WTC11 (cell line): ENCODE data around the gene PRSS1. TPM values are rescaled to one million over a fixed set of nuclear protein-coding genes. Genes with fewer than 3 reads are reported as not detected.
"Not testable (repeated sequence)": the region's sequence is repeated elsewhere in the genome, so short reads cannot be mapped to it uniquely, and the experiment has no call there.

Experiments
- ATAC-seq: fragments of 200-7000 bp; cut with Tn5 transposase; 2 replicates; pipeline ENCODE4 v1.10.0; 2021; ENCODE audit warnings: mild to moderate bottlenecking, moderate library complexity
- CTCF ChIA-PET: fragments of 300-600 bp; sonication (Branson Sonifier 250); formaldehyde crosslinking; loops from one replicate; lab custom pipeline; 2021; ENCODE audit warnings: antibody characterized with exemption; lab: Charles Lee
- POLR2A ChIA-PET: fragments of 350-600 bp; sonication (Branson Sonifier 250); formaldehyde crosslinking; loops from one replicate; lab custom pipeline; 2021; ENCODE audit warnings: antibody characterized with exemption; lab: Charles Lee
- DNase-seq: peaks from one replicate; pipeline ENCODE4 v3.0.0; 2021; ENCODE audit warnings: low spot score
- H3K27ac Mint-ChIP-seq: 2 replicates; pipeline ENCODE4 v1.8.0; 2021; ENCODE audit warnings: mixed read lengths
- H3K27me3 Mint-ChIP-seq: 2 replicates; pipeline ENCODE4 v1.8.0; 2021; ENCODE audit warnings: low read depth, mild to moderate bottlenecking, moderate library complexity, mixed read lengths
- H3K36me3 Mint-ChIP-seq: 2 replicates; pipeline ENCODE4 v1.8.0; 2021; ENCODE audit warnings: mixed read lengths
- H3K4me1 Mint-ChIP-seq: 2 replicates; pipeline ENCODE4 v1.8.0; 2022; ENCODE audit warnings: mixed read lengths
- H3K4me3 Mint-ChIP-seq: 2 replicates; pipeline ENCODE4 v1.8.0; 2021; ENCODE audit warnings: mild to moderate bottlenecking, moderate library complexity, mixed read lengths
- H3K9me3 Mint-ChIP-seq: 2 replicates; pipeline ENCODE4 v1.8.0; 2021; ENCODE audit warnings: mixed read lengths
- CREB1 ChIP-seq: sonication (generic); formaldehyde crosslinking; IDR thresholded peaks from 2 replicates; pipeline ENCODE4 v1.8.0; 2023; ENCODE audit warnings: mild to moderate bottlenecking, missing genetic modification reagents
- EMX1 ChIP-seq: fragments of 250-450 bp; sonication (Bioruptor Pico); IDR thresholded peaks from 2 replicates; pipeline ENCODE4 v1.8.0; 2021; ENCODE audit warnings: mild to moderate bottlenecking
- FOXJ3 ChIP-seq: sonication (generic); formaldehyde crosslinking; IDR thresholded peaks from 2 replicates; pipeline ENCODE4 v1.9.0; 2021; ENCODE audit warnings: missing genetic modification reagents, mild to moderate bottlenecking, borderline replicate concordance
- GRHL2 ChIP-seq: fragments of 250-450 bp; sonication (Bioruptor Pico); IDR thresholded peaks from 2 replicates; pipeline ENCODE4 v1.8.0; 2022; ENCODE audit warnings: mild to moderate bottlenecking, moderate library complexity; ENCODE audit not compliant: insufficient replicate concordance, severe bottlenecking
- HMGA2 ChIP-seq: fragments of 250-450 bp; sonication (Bioruptor Pico); IDR thresholded peaks from 2 replicates; pipeline ENCODE4 v1.4.0; 2021; ENCODE audit warnings: mild to moderate bottlenecking, moderate library complexity
- JUN ChIP-seq: sonication (generic); formaldehyde crosslinking; IDR thresholded peaks from 2 replicates; pipeline ENCODE4 v1.8.0; 2023; ENCODE audit warnings: mild to moderate bottlenecking, missing genetic modification reagents
- PRRX2 ChIP-seq: fragments of 250-450 bp; sonication (Bioruptor Pico); IDR thresholded peaks from 2 replicates; pipeline ENCODE4 v1.8.0; 2021; ENCODE audit warnings: mild to moderate bottlenecking
- SMAD4 ChIP-seq: sonication (generic); formaldehyde crosslinking; IDR thresholded peaks from 2 replicates; pipeline ENCODE4 v1.8.0; 2022; ENCODE audit warnings: mild to moderate bottlenecking, missing genetic modification reagents
- SOX15 ChIP-seq: fragments of 250-450 bp; sonication (Bioruptor Pico); IDR thresholded peaks from 2 replicates; pipeline ENCODE4 v1.9.0; 2021; ENCODE audit warnings: mild to moderate bottlenecking
- ZNF138 ChIP-seq: sonication (generic); formaldehyde crosslinking; conservative IDR thresholded peaks from 2 replicates; pipeline ENCODE4 v1.8.1; 2022; ENCODE audit warnings: mild to moderate bottlenecking, moderate library complexity, missing genetic modification reagents
- ZNF232 ChIP-seq: sonication (generic); formaldehyde crosslinking; IDR thresholded peaks from 2 replicates; pipeline ENCODE4 v1.8.0; 2022; ENCODE audit warnings: mild to moderate bottlenecking, missing genetic modification reagents
- ZNF263 ChIP-seq: sonication (generic); formaldehyde crosslinking; IDR thresholded peaks from 2 replicates; pipeline ENCODE4 v1.8.1; 2022; ENCODE audit warnings: low read depth, mild to moderate bottlenecking, moderate library complexity, missing genetic modification reagents
- ZNF671 ChIP-seq: fragments of 250-450 bp; sonication (Bioruptor Pico); IDR thresholded peaks from 2 replicates; pipeline ENCODE4 v1.8.0; 2021; ENCODE audit warnings: mild to moderate bottlenecking
- total RNA-seq: library from RNA; stranded (reverse); gene quantifications from 3 replicates; pipeline ENCODE4 v1.2.3, GENCODE V29; 2021
- TF ChIP-seq, protein P1 (sequence below): fragments of 250-450 bp; sonication (Bioruptor Pico); IDR thresholded peaks from 2 replicates; pipeline ENCODE4 v1.8.0; 2021; ENCODE audit warnings: mild to moderate bottlenecking
- TF ChIP-seq, protein P2 (sequence below): sonication (generic); formaldehyde crosslinking; IDR thresholded peaks from 2 replicates; pipeline ENCODE4 v1.8.0; 2022; ENCODE audit warnings: mild to moderate bottlenecking, missing genetic modification reagents
- TF ChIP-seq, protein P3 (sequence below): sonication (generic); formaldehyde crosslinking; IDR thresholded peaks from 2 replicates; pipeline ENCODE4 v1.8.1; 2023; ENCODE audit warnings: mild to moderate bottlenecking, missing genetic modification reagents, moderate library complexity
- TF ChIP-seq, protein P4 (sequence below): sonication (generic); formaldehyde crosslinking; IDR thresholded peaks from 2 replicates; pipeline ENCODE4 v1.8.0; 2022; ENCODE audit warnings: mild to moderate bottlenecking, missing genetic modification reagents
- TF ChIP-seq, protein P5 (sequence below): sonication (generic); formaldehyde crosslinking; IDR thresholded peaks from 2 replicates; pipeline ENCODE4 v1.8.0; 2023; ENCODE audit warnings: missing genetic modification reagents
- TF ChIP-seq, protein P6 (sequence below): fragments of 250-450 bp; sonication (Bioruptor Pico); IDR thresholded peaks from 2 replicates; pipeline ENCODE4 v2.1.2; 2022; ENCODE audit warnings: mild to moderate bottlenecking, moderate library complexity

PRSS1 gene
- total RNA-seq, 1 experiment from 2014 or later, result 11.1 TPM

GRCh38 chr7:142740786-142741185 is 8.5 kb upstream of the PRSS1 start:
- Mint-ChIP-seq H3K27ac (no peak overlapping the region), H3K4me1 (no peaks in the 10 kb centered on the region; the same call in 1 of the 2 replicates), H3K36me3 (no peaks in the 10 kb centered on the region), H3K27me3 (peaks cover 4% of the 10 kb centered on the region), H3K4me3 (no peak overlapping the region)
- ChIA-PET CTCF (interaction anchor here (0.8 kb wide), 1 partner anchor 43 kb away, joined by 3 read pairs; no protein-coding TSS in a partner anchor), POLR2A (no interaction called here)
- DNase-seq, result no peak
- TF ChIP-seq, protein P1, sequence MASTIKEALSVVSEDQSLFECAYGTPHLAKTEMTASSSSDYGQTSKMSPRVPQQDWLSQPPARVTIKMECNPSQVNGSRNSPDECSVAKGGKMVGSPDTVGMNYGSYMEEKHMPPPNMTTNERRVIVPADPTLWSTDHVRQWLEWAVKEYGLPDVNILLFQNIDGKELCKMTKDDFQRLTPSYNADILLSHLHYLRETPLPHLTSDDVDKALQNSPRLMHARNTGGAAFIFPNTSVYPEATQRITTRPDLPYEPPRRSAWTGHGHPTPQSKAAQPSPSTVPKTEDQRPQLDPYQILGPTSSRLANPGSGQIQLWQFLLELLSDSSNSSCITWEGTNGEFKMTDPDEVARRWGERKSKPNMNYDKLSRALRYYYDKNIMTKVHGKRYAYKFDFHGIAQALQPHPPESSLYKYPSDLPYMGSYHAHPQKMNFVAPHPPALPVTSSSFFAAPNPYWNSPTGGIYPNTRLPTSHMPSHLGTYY (CRISPR knock-in tag), result no peak
- TF ChIP-seq CREB1 (CRISPR knock-in tag) (no peak), SMAD4 (CRISPR knock-in tag) (no peak), ZNF263 (CRISPR knock-in tag) (no peak), JUN (CRISPR knock-in tag) (no peak)
- TF ChIP-seq, protein P2, sequence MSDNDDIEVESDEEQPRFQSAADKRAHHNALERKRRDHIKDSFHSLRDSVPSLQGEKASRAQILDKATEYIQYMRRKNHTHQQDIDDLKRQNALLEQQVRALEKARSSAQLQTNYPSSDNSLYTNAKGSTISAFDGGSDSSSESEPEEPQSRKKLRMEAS (CRISPR knock-in tag), result no peak
- TF ChIP-seq, protein P3, sequence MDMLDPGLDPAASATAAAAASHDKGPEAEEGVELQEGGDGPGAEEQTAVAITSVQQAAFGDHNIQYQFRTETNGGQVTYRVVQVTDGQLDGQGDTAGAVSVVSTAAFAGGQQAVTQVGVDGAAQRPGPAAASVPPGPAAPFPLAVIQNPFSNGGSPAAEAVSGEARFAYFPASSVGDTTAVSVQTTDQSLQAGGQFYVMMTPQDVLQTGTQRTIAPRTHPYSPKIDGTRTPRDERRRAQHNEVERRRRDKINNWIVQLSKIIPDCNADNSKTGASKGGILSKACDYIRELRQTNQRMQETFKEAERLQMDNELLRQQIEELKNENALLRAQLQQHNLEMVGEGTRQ (CRISPR knock-in tag), result no peak
- TF ChIP-seq, all 79 proteins: peak for 0
- H3K9me3 Mint-ChIP-seq, result peaks cover 4% of the 10 kb centered on the region
- ATAC-seq, result no peak

DNA sequence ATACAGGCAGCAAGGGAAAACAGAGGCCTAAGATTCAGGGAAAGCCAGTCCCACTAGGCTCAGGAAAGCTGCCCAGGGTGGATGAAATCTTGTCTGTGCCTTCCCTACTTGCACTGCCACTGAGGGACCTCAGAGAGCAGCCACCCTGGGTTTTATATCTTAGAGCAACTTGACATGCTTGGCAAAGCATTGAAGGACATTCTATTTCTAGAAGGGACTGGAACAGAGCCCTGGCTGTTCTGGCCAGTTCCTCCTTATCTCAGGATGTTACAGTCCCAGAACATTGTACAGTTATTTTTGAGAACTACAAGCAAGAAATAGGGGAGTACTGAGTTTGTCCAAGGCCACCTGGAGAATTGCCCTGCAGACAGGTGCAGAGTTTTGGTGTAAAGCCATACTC is 7.3 kb upstream of the PRSS1 start:
- DNase-seq, POLR2A ChIA-PET, H3K4me1 Mint-ChIP-seq, H3K27ac Mint-ChIP-seq, H3K36me3 Mint-ChIP-seq, CTCF ChIA-PET, H3K9me3 Mint-ChIP-seq, ATAC-seq, H3K27me3 Mint-ChIP-seq, H3K4me3 Mint-ChIP-seq: not testable (repeated sequence)

- Mint-ChIP-seq H3K4me3 (no peak overlapping the region), H3K36me3 (no peaks in the 10 kb centered on the region), H3K27ac (no peak overlapping the region), H3K9me3 (0 out of 2 replicates have a peak, but pooled peaks cover 3% of the 10 kb centered on the region), H3K4me1 (peaks cover 8% of the 10 kb centered on the region; the same call in 1 of the 2 replicates), H3K27me3 (peaks cover 13% of the 10 kb centered on the region)
- TF ChIP-seq SMAD4 (CRISPR knock-in tag), result no peak
- no peak for TF ChIP-seq JUN (CRISPR knock-in tag)
- TF ChIP-seq HMGA2 (CRISPR knock-in tag), result no peak
- no peak for TF ChIP-seq EMX1 (CRISPR knock-in tag)
- POLR2A ChIA-PET, result no interaction called here
- CTCF ChIA-PET, result no interaction called here
- no peak for DNase-seq
- no peak for ATAC-seq
Observed at GRCh38 chr7:142745091-142745635, 4.1 kb upstream of the PRSS1 start.

GRCh38 chr7:142745745-142746144 is 3.5 kb upstream of the PRSS1 start:
- peaks cover 11% of the 10 kb centered on the region for H3K27me3 Mint-ChIP-seq
- H3K9me3 Mint-ChIP-seq, result 0 out of 2 replicates have a peak, but pooled peaks cover 1% of the 10 kb centered on the region
- DNase-seq (no peak), ATAC-seq (peak; percentile 72)
- ChIA-PET POLR2A (no interaction called here), CTCF (interaction anchor here (1.7 kb wide), 1 partner anchor 38 kb away, joined by 6 read pairs; no protein-coding TSS in a partner anchor)
- H3K36me3 Mint-ChIP-seq, result no peaks in the 10 kb centered on the region
- H3K27ac Mint-ChIP-seq, result no peak overlapping the region
- no peak overlapping the region for H3K4me3 Mint-ChIP-seq
- peaks cover 8% of the 10 kb centered on the region; the same call in 1 of the 2 replicates for H3K4me1 Mint-ChIP-seq
- TF ChIP-seq PRRX2 (CRISPR knock-in tag), result no peak
- no peak for TF ChIP-seq CREB1 (CRISPR knock-in tag)

- H3K36me3 Mint-ChIP-seq, result no peaks in the 10 kb centered on the region
- 0 out of 2 replicates have a peak, but pooled peaks cover 3% of the 10 kb centered on the region for H3K9me3 Mint-ChIP-seq
- peaks cover 9% of the 10 kb centered on the region for H3K27me3 Mint-ChIP-seq
- H3K4me1 Mint-ChIP-seq, result peaks cover 8% of the 10 kb centered on the region; the same call in 1 of the 2 replicates
- no peak overlapping the region for H3K27ac Mint-ChIP-seq
- no peak overlapping the region for H3K4me3 Mint-ChIP-seq
- ChIA-PET POLR2A (no interaction called here), CTCF (interaction anchor here (1.7 kb wide), 1 partner anchor 37 kb away, joined by 6 read pairs; no protein-coding TSS in a partner anchor)
- DNase-seq (no peak), ATAC-seq (no peak)
- TF ChIP-seq, protein P4, sequence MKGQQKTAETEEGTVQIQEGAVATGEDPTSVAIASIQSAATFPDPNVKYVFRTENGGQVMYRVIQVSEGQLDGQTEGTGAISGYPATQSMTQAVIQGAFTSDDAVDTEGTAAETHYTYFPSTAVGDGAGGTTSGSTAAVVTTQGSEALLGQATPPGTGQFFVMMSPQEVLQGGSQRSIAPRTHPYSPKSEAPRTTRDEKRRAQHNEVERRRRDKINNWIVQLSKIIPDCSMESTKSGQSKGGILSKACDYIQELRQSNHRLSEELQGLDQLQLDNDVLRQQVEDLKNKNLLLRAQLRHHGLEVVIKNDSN, result no peak
- no peak for TF ChIP-seq SOX15 (CRISPR knock-in tag)
- no peak for TF ChIP-seq ZNF138 (CRISPR knock-in tag)
- no peak for TF ChIP-seq CREB1 (CRISPR knock-in tag)
- TF ChIP-seq, protein P5, sequence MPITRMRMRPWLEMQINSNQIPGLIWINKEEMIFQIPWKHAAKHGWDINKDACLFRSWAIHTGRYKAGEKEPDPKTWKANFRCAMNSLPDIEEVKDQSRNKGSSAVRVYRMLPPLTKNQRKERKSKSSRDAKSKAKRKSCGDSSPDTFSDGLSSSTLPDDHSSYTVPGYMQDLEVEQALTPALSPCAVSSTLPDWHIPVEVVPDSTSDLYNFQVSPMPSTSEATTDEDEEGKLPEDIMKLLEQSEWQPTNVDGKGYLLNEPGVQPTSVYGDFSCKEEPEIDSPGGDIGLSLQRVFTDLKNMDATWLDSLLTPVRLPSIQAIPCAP (CRISPR knock-in tag), result no peak
- TF ChIP-seq, protein P6, sequence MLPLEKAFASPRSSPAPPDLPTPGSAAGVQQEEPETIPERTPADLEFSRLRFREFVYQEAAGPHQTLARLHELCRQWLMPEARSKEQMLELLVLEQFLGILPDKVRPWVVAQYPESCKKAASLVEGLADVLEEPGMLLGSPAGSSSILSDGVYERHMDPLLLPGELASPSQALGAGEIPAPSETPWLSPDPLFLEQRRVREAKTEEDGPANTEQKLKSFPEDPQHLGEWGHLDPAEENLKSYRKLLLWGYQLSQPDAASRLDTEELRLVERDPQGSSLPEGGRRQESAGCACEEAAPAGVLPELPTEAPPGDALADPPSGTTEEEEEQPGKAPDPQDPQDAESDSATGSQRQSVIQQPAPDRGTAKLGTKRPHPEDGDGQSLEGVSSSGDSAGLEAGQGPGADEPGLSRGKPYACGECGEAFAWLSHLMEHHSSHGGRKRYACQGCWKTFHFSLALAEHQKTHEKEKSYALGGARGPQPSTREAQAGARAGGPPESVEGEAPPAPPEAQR (CRISPR knock-in tag), result no peak
- TF ChIP-seq FOXJ3, result no peak
- TF ChIP-seq ZNF232 (CRISPR knock-in tag), result no peak
- no peak for TF ChIP-seq ZNF671 (CRISPR knock-in tag)
- no peak for TF ChIP-seq GRHL2 (CRISPR knock-in tag)
Observed at GRCh38 chr7:142746264-142746663, 3.0 kb upstream of the PRSS1 start.
